Tibial artery (tissue), 4 donors: Measurements from ENCODE around the gene VASP.

ENCODE experiments used
- DNase-seq, 2 donors: peaks; one replicate each; pipeline ENCODE4 v3.0.0-alpha.2; 2019
- H3K27ac ChIP-seq, 2 donors: fragments of 200-600 bp; sonication (generic) in 1 of 2; 1 replicate in 1 of 2; 2 replicates in 1 of 2; pipeline ENCODE4 v1.5.1; 2018 to 2019; ENCODE audit warnings: mild to moderate bottlenecking in 1 of 2
- H3K27me3 ChIP-seq, 2 donors: fragments of 200-600 bp; sonication (generic) in 1 of 2; one replicate each; pipeline versions ENCODE4 v1.5.1 to v1.6.0; 2016 to 2019
- H3K36me3 ChIP-seq, 3 donors: fragments of 200-600 bp; sonication (generic) in 2 of 3; one replicate each; pipeline ENCODE4 v1.5.1; 2016 to 2019; ENCODE audit warnings: mild to moderate bottlenecking in 2 of 3
- H3K4me1 ChIP-seq, 4 donors: fragments of 200-600 bp; sonication (generic) in 2 of 4; 1 replicate in 3 of 4; 2 replicates in 1 of 4; pipeline ENCODE4 v1.5.1; 2016 to 2019
- H3K4me3 ChIP-seq, 2 donors: fragments of 200-600 bp; sonication (generic) in 1 of 2; 1 replicate in 1 of 2; 2 replicates in 1 of 2; pipeline ENCODE4 v1.5.1; 2018 to 2019; ENCODE audit warnings: mild to moderate bottlenecking in 2 of 2
- H3K9me3 ChIP-seq, 3 donors: fragments of 200-600 bp; sonication (generic) in 1 of 3; one replicate each; pipeline ENCODE4 v1.5.1; 2016 to 2019
- intact Hi-C: fragments of 100-400 bp; cut with DNase I; formaldehyde crosslinking; loops from one replicate; pipeline ENCODE4 v1.15.0; 2023; ENCODE audit warnings: low total_unique reads
- TF ChIP-seq, protein P1 (sequence below), 2 experiments: fragments of 200-600 bp in 1 of 2; fragments of 450-650 bp in 1 of 2; IDR thresholded peaks; one replicate each; pipeline ENCODE4 v1.5.1; 2017 to 2019; ENCODE audit warnings: antibody characterized with exemption in 2 of 2, mild to moderate bottlenecking in 1 of 2, moderate library complexity in 1 of 2

VASP gene

GRCh38 chr19:45528149-45528743 is 21.0 kb downstream of the VASP start:
- H3K36me3 ChIP-seq = peaks cover 24 to 37% (median 30%) of the 10 kb centered on the region in 3 donors
- H3K4me1 ChIP-seq = peaks cover 0 to 30% (median 16%) of the 10 kb centered on the region in 4 donors
- no peaks in the 10 kb centered on the region for H3K9me3 ChIP-seq
- DNase-seq = no peak
- no peak overlapping the region for H3K4me3 ChIP-seq
- TF ChIP-seq, protein P1, sequence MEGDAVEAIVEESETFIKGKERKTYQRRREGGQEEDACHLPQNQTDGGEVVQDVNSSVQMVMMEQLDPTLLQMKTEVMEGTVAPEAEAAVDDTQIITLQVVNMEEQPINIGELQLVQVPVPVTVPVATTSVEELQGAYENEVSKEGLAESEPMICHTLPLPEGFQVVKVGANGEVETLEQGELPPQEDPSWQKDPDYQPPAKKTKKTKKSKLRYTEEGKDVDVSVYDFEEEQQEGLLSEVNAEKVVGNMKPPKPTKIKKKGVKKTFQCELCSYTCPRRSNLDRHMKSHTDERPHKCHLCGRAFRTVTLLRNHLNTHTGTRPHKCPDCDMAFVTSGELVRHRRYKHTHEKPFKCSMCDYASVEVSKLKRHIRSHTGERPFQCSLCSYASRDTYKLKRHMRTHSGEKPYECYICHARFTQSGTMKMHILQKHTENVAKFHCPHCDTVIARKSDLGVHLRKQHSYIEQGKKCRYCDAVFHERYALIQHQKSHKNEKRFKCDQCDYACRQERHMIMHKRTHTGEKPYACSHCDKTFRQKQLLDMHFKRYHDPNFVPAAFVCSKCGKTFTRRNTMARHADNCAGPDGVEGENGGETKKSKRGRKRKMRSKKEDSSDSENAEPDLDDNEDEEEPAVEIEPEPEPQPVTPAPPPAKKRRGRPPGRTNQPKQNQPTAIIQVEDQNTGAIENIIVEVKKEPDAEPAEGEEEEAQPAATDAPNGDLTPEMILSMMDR (IDR thresholded peaks at IDR 0.05) = no peak
- intact Hi-C loops = no loop called here
- H3K27ac ChIP-seq = no peak overlapping the region
- peaks cover 0 to 3% of the 10 kb centered on the region in 2 donors for H3K27me3 ChIP-seq

GRCh38 chr19:45528744-45529419 is 21.6 kb downstream of the VASP start:
- DNase-seq = no peak

GRCh38 chr19:45529420-45529785 is 22.1 kb downstream of the VASP start:
- intact Hi-C loops = no loop called here
- Histone ChIP-seq H3K4me3 (no peak overlapping the region), H3K27me3 (peaks cover 0 to 3% of the 10 kb centered on the region in 2 donors), H3K36me3 (peaks cover 24 to 26% (median 25%) of the 10 kb centered on the region in 3 donors), H3K9me3 (no peaks in the 10 kb centered on the region), H3K4me1 (peaks cover 0 to 30% (median 16%) of the 10 kb centered on the region in 4 donors), H3K27ac (no peak overlapping the region)
- TF ChIP-seq, protein P1 (IDR thresholded peaks at IDR 0.05) = no peak
- no peak for DNase-seq

More at GRCh38 chr19:45528744-45529419, 21.6 kb downstream of the VASP start:
- no peak overlapping the region for H3K27ac ChIP-seq
- no peak overlapping the region for H3K4me3 ChIP-seq
- intact Hi-C loops = no loop called here
- peaks cover 0 to 3% of the 10 kb centered on the region in 2 donors for H3K27me3 ChIP-seq
- peaks cover 0 to 30% (median 16%) of the 10 kb centered on the region in 4 donors for H3K4me1 ChIP-seq
- H3K9me3 ChIP-seq = no peaks in the 10 kb centered on the region
- H3K36me3 ChIP-seq = peaks cover 24 to 32% (median 30%) of the 10 kb centered on the region in 3 donors
- TF ChIP-seq, protein P1 (IDR thresholded peaks at IDR 0.05) = no peak

DNA sequence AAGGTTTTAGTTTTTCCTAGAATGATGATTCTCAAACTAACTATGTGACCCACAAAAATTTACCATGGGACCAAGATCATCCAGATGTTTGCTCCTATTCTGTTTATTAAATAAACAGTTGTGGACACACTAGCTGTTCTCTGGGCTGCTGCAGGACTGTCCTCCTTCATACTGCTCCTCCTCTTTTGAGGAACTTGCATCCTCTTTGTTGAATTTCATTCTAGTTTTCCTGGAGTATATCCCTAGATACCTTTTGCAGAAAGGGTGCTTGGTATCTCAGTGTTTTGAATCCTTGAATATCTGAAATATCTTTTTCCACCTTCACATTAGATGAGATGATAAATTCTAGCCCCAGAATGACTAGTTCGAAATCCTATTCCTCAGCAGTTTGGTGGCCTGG is 24.1 kb downstream of the VASP start:
- intact Hi-C loops = no loop called here
- peaks cover 5 to 8% (median 6%) of the 10 kb centered on the region in 3 donors for H3K36me3 ChIP-seq
- H3K9me3 ChIP-seq = no peaks in the 10 kb centered on the region
- DNase-seq = no peak
- H3K4me3 ChIP-seq = no peak overlapping the region
- H3K27ac ChIP-seq = no peak overlapping the region
- TF ChIP-seq, protein P1 (IDR thresholded peaks at IDR 0.05) = no peak
- H3K27me3 ChIP-seq = peaks cover 0 to 3% of the 10 kb centered on the region in 2 donors
- H3K4me1 ChIP-seq = peaks cover 0 to 19% (median 14%) of the 10 kb centered on the region in 4 donors

DNA sequence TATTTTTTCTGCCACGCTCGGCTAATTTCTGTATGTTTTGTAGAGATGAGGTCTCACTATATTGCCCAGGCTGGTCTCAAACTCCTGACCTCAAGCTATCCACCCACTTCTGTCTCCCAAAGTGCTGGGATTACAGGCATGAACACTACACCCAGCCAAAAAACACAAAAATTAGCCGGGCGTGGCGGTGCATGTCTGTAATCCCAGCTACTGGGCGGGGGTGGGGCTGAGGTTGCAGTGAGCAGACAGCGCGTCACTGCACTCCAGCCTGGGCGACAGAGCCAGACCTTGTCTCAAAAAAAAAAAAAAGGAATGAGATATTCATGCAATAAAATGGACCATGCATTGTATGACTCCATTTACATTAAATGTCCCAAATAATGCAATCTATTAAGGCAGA is 32.2 kb downstream of the VASP start:
- TF ChIP-seq, protein P1 (IDR thresholded peaks at IDR 0.05) = no peak
- no peaks in the 10 kb centered on the region for H3K27me3 ChIP-seq
- H3K9me3 ChIP-seq = no peaks in the 10 kb centered on the region

More for the DNA sequence above, 32.2 kb downstream of the VASP start:
- Histone ChIP-seq H3K4me1 (no peaks in the 10 kb centered on the region), H3K4me3 (no peak overlapping the region), H3K27ac (no peak overlapping the region), H3K36me3 (no peaks in the 10 kb centered on the region)
- no peak for DNase-seq
- intact Hi-C loops = no loop called here
